ENCODE measurements around the gene NEGR1.
A peak's percentile ranks its signal among the peaks of the same experiment; 100 is the strongest.

NEGR1 gene

GRCh38 chr1:72011721-72012120 is 270.6 kb downstream of the NEGR1 start:
- TF ChIP-seq CTCF (IDR thresholded peaks at IDR 0.05; ENCODE audit: control insufficient read depth, extremely low read depth, insufficient read depth): no peak
- DNase-seq (ENCODE audit: low read depth): no peak
- no peak overlapping the region for H3K4me3 ChIP-seq (ENCODE audit: low read depth, low read length)

- no peak for TF ChIP-seq CTCF (IDR thresholded peaks at IDR 0.05; ENCODE audit: control insufficient read depth, extremely low read depth, insufficient read depth)
- H3K4me3 ChIP-seq (ENCODE audit: low read depth, low read length): no peak overlapping the region
- DNase-seq (ENCODE audit: low read depth): no peak
Observed at GRCh38 chr1:72010094-72010431, 272.3 kb downstream of the NEGR1 start.

GRCh38 chr1:72009173-72010093 is 272.9 kb downstream of the NEGR1 start:
- no peak overlapping the region for H3K4me3 ChIP-seq (ENCODE audit: low read depth, low read length)
- no peak for DNase-seq (ENCODE audit: low read depth)
- TF ChIP-seq CTCF (IDR thresholded peaks at IDR 0.05; ENCODE audit: control insufficient read depth, extremely low read depth, insufficient read depth): no peak

GRCh38 chr1:72007312-72007711 is 275.0 kb downstream of the NEGR1 start:
- no peak overlapping the region for H3K4me3 ChIP-seq (ENCODE audit: low read depth, low read length)
- DNase-seq (ENCODE audit: low read depth): no peak
- TF ChIP-seq CTCF (IDR thresholded peaks at IDR 0.05; ENCODE audit: control insufficient read depth, extremely low read depth, insufficient read depth): no peak

GRCh38 chr1:72006092-72006491 is 276.2 kb downstream of the NEGR1 start:
- no peak for DNase-seq (ENCODE audit: low read depth)
- no peak for TF ChIP-seq CTCF (IDR thresholded peaks at IDR 0.05; ENCODE audit: control insufficient read depth, extremely low read depth, insufficient read depth)
- H3K4me3 ChIP-seq (ENCODE audit: low read depth, low read length): no peak overlapping the region

- H3K4me3 ChIP-seq (ENCODE audit: low read depth, low read length): no peak overlapping the region
- no peak for TF ChIP-seq CTCF (IDR thresholded peaks at IDR 0.05; ENCODE audit: control insufficient read depth, extremely low read depth, insufficient read depth)
- DNase-seq (ENCODE audit: low read depth): no peak
Observed at GRCh38 chr1:72003092-72003491, 279.2 kb downstream of the NEGR1 start.

- peak; percentile 33 for DNase-seq (ENCODE audit: low read depth)
- TF ChIP-seq CTCF (IDR thresholded peaks at IDR 0.05; ENCODE audit: control insufficient read depth, extremely low read depth, insufficient read depth): no peak
- no peak overlapping the region for H3K4me3 ChIP-seq (ENCODE audit: low read depth, low read length)
Observed at GRCh38 chr1:72000809-72001208, 281.5 kb downstream of the NEGR1 start.

All from LNCaP clone FGC (cell line).